GM21619 (cell line): ENCODE results near the gene TBL1Y.
"Not testable (repeated sequence)": the region's sequence is repeated elsewhere in the genome, so short reads cannot be mapped to it uniquely, and the experiment has no call there.

Experiments used
- ATAC-seq: cut with Tn5 transposase; IDR thresholded peaks from one replicate; pipeline ENCODE4 v1.9.1; 2021; ENCODE audit not compliant: unreplicated experiment

TBL1Y gene

DNA sequence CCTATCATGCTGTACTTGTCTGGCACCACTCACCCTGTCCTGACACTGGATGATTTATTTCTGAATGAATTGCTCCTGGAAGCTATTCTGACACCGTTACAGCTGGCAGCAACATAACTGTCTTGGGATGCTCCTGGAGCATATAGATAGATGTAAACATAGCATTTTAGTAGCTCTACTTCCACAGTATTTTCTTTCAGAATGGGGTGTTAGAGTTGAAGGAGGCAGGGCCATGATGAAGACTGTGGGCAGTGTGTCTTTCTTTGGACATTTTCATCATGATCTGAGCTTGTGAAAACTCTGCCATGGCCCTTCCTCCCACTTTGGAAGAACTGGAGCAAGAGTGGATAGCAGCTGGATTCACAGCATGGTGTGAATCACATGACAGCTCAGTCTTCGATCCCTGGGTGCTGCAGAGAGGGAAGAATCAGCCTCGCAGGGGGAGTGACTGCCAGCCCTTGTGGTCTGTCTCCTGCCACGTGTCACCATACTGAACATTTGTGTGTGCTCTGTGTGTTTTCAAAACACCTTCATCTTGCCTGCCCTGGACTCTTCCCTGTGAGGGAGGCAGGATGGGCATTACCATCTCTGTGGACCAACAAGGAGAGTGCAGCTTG lies 61.9 kb downstream of the TBL1Y start:
- ATAC-seq: no peak

DNA sequence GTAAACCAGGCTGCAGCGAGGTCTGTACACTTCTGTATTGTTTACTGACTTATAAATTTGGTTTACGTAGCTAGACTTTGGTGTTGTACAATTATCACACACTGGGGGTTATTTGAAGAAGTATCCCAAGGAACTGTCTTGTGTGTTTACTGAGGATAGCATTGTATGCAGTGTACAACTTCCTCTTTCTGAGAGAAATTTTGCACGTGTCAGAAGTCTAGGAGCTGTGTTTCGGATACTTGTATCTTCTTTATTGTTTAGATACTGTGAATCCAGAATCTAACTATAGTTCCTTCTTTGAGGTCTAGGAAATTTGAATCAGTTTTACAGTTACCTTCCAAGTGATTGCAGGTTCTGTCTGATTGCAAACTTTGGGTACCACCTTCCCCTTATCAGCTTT lies 64.5 kb downstream of the TBL1Y start:
- ATAC-seq: no peak

GRCh38 chrY:6977783-6978182 lies 67.3 kb downstream of the TBL1Y start:
- no peak for ATAC-seq

DNA sequence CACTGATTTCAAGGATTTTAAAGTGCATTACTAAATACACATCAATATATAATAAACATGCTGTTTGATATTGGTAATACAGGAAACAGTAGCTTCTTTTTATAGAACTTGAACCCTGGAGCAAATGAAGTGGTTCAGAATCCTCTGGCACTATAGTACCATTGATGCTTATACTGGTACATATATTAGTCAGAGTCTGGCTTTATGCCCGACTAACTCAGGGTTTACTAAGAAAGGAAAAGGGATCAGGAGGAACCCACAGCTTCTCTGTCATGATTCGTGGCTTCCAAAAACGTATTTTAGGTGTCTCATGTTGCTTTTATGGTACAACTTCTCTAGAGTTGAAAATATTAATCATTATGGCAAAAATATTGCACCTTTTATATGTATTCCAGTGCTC lies 72.7 kb downstream of the TBL1Y start:
- ATAC-seq: no peak

DNA sequence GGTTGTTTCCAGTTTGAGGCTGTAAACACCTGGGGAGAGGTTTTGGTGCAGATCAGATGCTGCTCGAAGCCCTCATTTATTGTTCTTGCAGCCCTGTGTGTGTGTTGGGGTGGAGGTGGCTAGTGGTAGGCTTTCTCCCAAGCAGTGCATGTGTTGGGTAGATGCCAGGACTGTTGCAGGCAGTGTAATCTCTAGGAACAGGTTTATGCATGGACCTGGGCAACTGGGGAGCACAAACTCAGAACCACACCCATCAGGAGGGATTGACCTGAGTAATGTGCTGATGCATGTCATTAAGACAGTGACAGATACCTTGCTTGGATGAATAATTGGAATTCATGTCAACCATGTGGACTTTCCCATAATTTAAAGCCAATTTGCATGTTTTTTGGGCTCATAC lies 77.3 kb downstream of the TBL1Y start:
- no peak for ATAC-seq

DNA sequence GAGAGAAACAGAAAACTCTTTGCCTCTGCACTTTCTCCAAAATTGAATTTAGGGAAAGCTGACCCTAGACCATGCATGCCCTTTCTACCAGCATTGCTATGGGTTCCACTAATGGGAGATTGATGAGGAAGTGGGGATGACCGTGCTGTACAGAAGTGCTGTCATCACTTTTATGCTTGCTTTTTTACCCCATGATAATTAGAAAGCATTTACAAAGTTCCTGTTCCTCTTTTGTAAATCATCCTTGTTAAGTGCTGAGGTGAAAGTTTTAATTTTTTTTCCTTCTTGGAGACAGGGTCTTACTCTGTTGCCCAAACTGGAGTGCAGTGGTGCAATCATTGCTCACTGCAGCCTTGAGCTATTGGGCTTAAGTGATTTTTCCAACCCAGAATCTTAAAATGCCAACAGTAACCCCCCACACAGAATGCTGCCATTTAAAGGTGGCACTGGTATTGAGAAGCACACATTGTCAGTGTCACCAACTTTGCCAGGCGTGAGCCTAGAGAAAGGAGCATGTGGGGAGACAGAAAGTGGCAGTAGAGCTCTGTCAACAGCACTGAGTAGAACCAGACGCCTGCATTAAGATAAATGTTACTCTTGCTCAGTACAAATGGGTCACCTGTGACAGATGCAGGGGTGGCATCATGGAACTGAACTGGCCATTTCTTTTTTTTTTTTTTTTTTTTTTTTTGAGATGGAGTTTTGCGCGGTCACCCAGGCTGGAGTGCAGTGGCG lies 79.6 kb downstream of the TBL1Y start:
- ATAC-seq: no peak

DNA sequence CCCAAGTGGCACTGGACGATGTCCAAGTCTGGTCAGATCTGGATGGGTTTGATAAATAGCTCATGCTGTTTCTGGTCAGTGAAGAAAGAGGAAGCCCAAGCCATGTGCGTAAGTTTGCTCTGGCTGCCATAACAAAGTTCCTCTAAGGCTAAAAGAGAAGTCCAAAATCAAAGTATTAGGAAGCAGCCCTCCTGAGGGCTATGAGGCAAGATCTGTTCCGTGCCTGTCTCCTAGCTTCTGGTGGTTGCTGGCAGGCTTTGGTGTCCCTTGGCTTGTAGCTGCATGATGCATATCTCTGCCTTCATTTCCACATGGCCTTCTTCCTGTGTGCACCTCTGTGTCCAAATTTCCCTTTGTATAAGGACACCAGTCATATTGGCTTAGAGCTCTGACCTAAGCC lies 81.5 kb downstream of the TBL1Y start:
- ATAC-seq: no peak

DNA sequence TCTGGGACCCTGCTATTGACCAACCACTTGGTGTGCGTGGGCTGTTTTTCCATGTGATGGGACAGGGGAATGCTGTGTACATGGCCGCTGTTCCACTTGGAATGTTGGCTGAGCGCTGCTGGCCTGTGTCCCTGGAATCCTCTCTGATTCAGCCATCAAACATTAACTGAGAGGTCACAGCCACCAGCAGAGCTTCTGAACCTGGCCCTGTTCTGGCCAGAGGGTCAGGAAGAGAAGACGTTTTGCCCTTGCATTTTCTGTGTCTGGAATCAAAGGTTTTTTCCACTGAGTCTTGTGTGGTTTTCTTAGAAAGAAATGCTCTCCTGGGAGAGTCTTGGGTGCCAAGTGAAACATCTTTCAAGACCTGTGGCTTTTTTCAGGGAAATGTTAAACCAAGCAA lies 85.5 kb downstream of the TBL1Y start:
- ATAC-seq: no peak

DNA sequence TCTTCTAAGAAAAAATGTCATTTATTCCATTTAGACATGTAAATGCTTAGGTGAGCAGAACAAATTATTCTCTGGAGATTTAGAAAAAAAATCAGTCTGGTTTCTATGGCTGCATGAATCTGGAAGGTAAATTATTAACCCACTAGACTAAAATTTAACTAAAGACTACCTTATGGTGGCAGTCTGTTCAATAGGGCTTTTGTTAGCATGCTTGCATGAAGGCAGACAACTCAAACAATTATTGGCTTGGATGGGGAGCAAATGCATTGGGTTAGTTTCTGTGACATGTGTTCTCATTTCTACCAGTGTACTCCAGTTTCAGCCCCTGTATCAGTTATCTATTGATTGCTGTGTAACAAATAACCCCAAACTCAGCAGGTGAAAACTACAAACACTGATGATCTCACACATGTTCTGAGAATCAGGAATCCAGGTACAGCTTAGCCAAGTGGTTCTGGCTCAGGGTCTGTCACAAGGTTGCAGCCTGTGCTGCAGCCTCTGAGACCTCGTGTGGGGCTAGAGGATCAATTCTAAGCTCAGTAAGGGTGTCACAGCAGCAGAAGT lies 87.1 kb downstream of the TBL1Y start:
- no peak for ATAC-seq

- no peak for ATAC-seq
Measured at GRCh38 chrY:6999905-7000304, 89.4 kb downstream of the TBL1Y start.

DNA sequence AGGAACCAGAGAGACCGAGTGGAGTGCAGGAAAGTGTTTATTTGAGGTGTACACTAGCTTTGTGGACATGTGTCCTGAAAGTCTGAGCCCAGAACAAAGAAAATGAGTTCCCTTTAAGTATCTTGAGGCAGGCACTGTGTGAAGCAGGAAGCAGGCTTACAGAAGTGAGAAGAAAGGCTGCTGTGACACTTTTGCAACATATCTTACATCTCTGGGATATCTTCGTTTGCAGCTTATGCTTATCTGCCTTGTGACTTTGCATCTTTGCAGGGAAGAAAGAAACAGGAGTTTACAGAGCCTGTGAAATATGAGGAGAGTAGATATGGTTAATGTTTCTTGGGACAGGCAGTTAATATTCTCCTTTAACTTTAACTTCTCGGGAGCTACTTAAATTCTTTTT lies 92.1 kb downstream of the TBL1Y start:
- ATAC-seq: no peak

DNA sequence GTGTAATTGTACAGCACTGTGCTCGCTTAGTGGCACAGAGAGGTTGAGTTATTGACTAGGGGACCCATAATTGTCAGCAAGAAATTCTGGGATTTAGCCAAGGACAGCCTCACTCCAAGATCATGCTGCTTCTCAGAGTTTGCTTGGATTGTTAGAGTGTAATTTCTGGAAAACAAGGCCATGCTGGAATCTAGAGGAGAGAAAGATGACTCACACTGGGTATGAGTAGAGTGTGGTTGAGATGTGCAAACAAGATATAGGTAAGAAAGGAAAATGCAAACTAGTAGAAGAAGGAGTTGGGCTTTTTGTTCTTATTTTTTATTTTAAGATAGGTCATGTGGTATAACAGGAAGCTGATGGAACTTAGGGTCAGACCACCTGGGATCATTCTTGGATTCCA lies 97.4 kb downstream of the TBL1Y start:
- ATAC-seq: no peak

DNA sequence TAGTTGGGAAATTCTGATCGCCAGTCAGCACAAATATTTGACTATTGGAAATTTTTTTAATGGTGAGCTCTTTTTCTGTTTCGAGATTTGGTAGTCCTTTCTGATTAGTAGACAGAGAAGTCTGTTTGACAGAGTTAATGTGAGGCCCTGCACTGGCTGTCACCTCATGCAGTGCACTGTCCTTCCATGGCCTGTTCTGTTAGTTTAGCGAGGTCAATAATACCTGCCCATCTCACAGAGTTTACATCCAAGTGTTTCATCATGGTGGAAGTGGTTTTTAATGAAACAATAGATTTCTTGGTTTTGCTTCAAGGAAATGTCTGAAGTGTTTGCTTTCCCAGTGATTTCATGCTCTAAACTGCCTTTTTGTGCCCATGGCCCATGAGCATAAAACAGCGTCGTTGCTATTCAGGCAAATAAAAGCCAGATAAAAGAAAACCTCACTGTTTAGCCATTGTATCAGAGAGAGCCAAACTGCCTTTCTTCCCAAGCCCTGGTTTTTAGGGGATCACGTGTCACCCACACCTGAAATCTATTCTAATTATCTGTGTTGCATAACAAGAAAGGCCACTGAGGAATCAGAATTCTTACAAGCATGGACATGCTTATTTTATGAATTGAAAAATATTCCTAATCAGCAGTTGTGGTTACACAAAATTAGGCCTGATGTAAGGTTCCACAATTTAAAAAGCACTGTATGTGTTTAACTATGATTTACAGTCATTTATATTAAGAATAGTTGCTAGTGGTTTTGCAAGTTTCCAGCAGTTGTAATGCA lies 98.3 kb downstream of the TBL1Y start:
- ATAC-seq: no peak

DNA sequence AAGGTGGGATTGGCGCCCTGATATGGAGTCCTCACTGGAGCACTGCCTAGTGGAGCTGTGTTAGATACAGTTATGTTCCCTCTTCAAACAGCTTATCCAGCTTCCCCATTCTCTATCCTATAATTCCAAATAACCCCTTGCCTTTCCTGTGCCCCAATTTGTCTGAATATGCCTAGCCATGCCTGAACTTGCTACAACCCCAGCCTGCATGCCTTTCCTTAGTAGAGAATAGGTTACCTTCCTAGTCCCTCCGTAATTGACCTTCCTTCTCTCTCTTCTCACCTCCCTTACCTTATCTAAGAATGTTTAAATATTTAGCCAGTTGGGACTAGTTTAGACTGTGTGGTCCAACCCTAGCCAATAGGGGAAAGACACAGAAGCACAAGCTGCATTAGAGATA lies 102.6 kb downstream of the TBL1Y start:
- no peak for ATAC-seq

- ATAC-seq: no peak
Measured at GRCh38 chrY:7016521-7016920, 106.0 kb downstream of the TBL1Y start.

GRCh38 chrY:7017244-7018080 lies 107.0 kb downstream of the TBL1Y start:
- ATAC-seq: no peak

- ATAC-seq: no peak
Measured at GRCh38 chrY:7039037-7039436, 128.5 kb downstream of the TBL1Y start.

GRCh38 chrY:7040662-7041061 lies 130.2 kb downstream of the TBL1Y start:
- ATAC-seq: no peak

DNA sequence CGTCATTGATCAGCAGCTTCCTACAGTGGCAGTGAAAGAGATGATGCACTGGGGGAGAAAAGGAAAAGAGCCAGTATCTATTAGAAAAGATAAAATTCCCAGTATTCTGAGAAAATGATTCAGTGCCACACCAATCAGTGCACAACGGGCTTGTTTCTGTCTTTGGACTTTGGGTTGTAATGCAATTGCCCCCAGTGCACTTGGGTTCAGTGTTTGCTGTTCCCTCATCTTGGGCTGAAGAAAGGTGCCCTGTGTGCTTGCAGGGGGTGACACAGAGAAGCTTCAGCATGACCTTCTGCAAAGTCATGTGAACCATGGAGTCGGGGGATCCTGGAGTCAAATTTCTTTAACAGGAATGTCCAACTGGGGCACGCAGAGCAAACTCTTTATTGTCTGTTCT lies 131.5 kb downstream of the TBL1Y start:
- ATAC-seq: no peak

DNA sequence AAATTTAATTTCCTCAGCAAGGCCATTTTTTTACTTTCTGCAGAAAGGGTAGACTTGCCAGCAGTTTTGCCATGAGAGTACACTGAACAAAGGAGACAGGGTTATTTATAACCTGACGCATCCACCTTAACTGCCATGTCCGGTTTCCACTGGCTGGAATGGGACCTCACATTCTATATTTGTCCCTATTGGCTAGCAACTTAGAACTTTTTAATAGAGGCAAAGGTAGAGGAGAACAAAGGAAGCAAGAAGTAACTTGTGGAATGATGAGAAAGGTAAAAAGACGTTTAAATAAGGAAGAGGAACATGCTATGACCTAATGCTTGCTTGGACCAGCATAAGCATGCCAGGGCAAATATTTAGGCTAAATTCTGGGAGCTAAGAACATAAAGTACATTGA lies 142.0 kb downstream of the TBL1Y start:
- ATAC-seq: not testable (repeated sequence)

- no peak for ATAC-seq
Measured at GRCh38 chrY:7056886-7057285, 146.4 kb downstream of the TBL1Y start.
